ENCODE results near the gene FOCAD. TPM values are rescaled to one million over a fixed set of nuclear protein-coding genes. Genes with fewer than 3 reads are reported as not detected.

The FOCAD gene
- polyA plus RNA-seq, 1 donor = 37.9 TPM

DNA sequence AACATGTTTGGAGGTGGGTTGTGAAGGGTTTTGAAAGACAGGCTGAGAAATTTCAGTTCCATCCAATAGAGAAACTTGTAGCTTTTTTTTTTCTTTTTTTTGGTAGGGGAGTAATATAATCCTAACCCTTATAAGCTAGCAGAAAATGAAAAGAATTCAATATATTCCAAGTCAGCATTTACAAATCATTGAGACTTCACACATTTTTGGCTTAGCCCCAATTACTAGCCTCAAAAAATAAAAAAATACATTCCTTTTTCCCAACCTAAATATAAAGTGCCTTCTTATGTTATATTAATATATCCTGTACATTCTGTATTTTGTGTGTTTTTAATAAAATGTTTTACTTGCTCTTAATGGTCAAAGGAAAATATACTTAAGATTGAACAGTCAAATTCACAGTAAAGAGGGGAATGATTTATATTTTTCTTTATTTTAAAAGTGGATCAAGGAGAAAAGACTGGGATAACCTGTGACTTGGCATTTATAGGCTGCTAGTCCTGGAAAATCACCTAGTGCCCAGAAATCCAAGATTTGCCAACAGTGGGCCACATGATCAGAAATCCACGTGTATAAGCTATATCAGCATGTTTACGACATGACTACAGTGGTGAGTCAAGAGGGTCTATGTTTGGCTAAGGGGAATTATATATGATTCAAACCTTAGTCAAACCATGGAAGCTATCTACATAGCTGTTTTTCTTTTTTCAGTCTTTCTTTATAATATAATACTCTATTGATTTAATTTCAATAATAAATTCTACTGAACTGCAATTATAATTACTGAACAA is 332.8 kb downstream of the FOCAD start:
- DNase-seq = no peak

- no peak for DNase-seq
Observed at GRCh38 chr9:21018177-21018576, 334.1 kb downstream of the FOCAD start.

DNA sequence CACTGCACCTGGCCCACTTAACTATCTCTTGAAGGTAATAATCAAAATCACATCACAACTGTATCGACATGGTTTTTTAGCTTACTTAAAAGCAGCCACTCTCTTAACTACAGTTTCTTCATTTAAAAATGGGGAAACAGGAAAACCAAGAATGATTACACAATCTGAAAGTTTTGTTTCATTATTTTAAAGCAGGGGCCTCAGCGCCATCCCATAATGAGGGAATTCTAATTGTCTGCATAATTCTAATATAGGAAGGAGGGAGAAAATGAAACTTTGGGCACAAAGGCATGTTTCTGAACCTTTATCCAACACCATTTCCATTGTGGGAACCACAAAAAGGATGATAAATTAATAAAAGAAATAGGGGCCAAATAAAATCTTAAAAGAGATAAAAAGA is 339.8 kb downstream of the FOCAD start:
- DNase-seq = no peak

DNA sequence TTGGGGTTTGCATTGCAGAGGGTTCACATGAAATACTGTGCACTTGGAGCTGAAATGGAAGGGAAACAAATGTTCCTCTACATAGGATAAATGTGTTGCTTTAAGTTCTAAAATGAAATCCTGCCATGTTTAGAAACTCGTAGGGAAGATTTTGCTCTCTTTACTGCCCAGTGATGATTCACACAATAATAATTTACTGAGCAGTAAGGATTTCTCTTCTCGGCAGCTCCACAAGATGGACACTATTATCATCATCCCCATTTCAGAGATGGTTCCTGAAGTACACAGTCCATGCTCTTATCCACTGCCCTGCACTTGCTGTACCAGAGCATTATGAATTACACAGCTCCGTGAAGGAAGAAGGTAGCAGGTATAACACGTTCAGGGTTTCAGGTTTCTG is 343.2 kb downstream of the FOCAD start:
- DNase-seq = no peak

GRCh38 chr9:21028466-21028865 is 344.4 kb downstream of the FOCAD start:
- no peak for DNase-seq

DNA sequence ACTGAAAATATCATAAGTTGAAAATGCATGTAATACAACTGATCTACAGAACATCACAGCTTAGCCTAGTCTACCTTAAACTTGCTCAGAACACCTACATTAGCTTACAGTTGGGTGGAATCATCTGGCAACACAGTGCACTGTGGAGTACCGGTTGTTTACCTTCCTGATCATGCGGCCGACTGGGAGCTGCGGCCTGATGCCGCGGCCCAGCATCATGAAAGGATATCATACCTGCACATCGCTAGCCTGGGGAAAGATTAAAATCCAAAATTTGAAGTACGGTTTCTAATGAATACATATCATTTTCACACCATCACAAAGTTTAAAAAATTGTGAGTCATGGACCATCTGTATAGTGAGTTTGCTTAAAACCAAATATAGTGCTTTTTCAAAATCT is 345.6 kb downstream of the FOCAD start:
- DNase-seq = no peak

GRCh38 chr9:21030389-21031035 is 346.5 kb downstream of the FOCAD start:
- no peak for DNase-seq

GRCh38 chr9:21031091-21031807 is 347.2 kb downstream of the FOCAD start, which contains the start of gene HACD4:
Gene HACD4 (minus strand): TSS chr9:21031640. CDS start chr9:21031590, 50 bp downstream.
- peak; percentile 50 for DNase-seq

GRCh38 chr9:21031808-21032183 is 347.7 kb downstream of the FOCAD start:
- DNase-seq = no peak

DNA sequence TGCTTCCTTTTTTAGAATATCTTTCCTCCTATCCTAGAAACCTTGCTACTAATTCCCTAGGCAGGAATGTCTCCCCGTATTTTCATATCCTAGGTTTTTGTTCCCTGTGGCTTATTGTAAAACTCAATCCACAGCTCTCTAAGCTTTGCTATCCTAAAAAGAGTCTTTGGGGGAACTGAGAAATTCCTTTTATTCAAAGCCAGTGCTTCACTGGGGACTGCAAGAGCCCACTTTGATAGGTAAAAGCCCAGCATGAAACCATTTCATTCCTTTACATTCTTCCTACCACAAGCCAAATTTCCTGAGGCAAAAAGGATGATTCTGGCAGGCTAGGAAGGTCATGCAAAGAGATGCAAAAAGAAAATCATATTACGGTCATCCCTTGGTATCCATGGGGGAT is 353.2 kb downstream of the FOCAD start:
- no peak for DNase-seq

DNA sequence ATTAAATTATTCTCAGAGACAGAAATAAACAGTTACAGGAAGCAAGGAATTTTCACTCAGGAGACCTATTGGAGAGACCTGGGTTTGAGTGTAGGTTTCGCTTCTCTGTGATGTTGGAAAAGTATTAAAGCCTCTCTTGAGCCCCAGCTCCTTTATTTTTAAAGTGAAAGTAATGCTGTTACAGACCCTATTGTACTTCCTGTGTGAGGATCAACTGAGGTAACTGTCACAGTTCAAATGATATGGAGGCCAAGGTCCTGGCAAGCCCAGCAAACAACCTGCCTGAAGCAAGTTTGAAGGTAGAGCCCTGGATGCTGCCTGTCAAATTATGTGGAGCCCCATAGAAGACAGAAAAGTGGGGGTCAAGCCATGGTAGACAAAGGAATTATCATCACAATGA is 355.2 kb downstream of the FOCAD start:
- DNase-seq = no peak

DNA sequence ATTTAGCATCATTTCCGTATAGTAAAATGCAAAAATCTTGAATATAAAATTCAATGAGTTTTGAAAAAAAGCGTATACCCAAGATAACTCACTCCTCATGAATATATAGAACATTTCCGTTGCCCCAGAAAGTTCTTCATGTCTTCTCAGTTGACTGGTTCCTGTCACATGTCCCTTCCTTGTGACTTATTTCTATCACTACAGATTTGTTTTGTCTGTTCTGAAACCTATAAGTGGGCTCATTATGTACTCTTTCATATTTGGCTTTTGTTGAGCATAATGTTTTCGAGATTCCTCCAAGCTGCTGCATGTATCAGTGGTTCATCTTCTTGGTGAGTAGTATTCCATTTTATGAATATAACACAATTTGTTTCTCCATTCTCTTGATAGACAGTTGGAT is 358.4 kb downstream of the FOCAD start:
- no peak for DNase-seq

GRCh38 chr9:21043841-21044240 is 359.8 kb downstream of the FOCAD start:
- no peak for DNase-seq

Other genes starting within 250 kb of the FOCAD start
- 32.4 TPM for gene MLLT3, start 61.8 kb upstream of the FOCAD start, polyA plus RNA-seq (ENCODE audit: insufficient read length)

Data from left kidney (tissue), 2 donors.